ENCODE results near the gene UFD1.

GRCh38 chr22:19510919-19511341, 31.9 kb upstream of the UFD1 start:
- no peak for TF ChIP-seq SUZ12 (IDR thresholded peaks at IDR 0.05)
- no peak for TF ChIP-seq FOXA1 (IDR thresholded peaks at IDR 0.05)
- TF ChIP-seq SP1 (IDR thresholded peaks at IDR 0.05): no peak
- TF ChIP-seq BHLHE40 (IDR thresholded peaks at IDR 0.05; ENCODE audit: borderline replicate concordance): no peak
- TF ChIP-seq L3MBTL2 (conservative IDR thresholded peaks at IDR 0.05): no peak
- no peak for TF ChIP-seq PKNOX1 (IDR thresholded peaks at IDR 0.05)
- no peak for TF ChIP-seq HDGF (IDR thresholded peaks at IDR 0.05; ENCODE audit: borderline replicate concordance)
- TF ChIP-seq ELF4 (IDR thresholded peaks at IDR 0.05): no peak
- TF ChIP-seq FOXM1 (IDR thresholded peaks at IDR 0.05; ENCODE audit: borderline replicate concordance): no peak
- TF ChIP-seq TARDBP (IDR thresholded peaks at IDR 0.05): no peak
- TF ChIP-seq ZNF384 (IDR thresholded peaks at IDR 0.05): no peak
- TF ChIP-seq ARNT (IDR thresholded peaks at IDR 0.05): no peak

All from HEK293T (cell line).